Heart left ventricle (tissue), 16 donors: ENCODE measurements around the gene KRTAP5-1. TPM values are rescaled to one million over a fixed set of nuclear protein-coding genes. Genes with fewer than 3 reads are reported as not detected.

Experiments
- ATAC-seq, 4 donors: fragments of 200-7000 bp; cut with Tn5 transposase; one replicate each; pipeline ENCODE4 v1.9.1; 2020 to 2022; ENCODE audit warnings: moderate library complexity in 4 of 4, mild to moderate bottlenecking in 3 of 4, moderate number of reproducible peaks in 1 of 4
- DNase-seq, 5 donors: peaks; one replicate each; pipeline ENCODE4 v3.0.0-alpha.2; 2020
- H3K27ac ChIP-seq, 12 donors: fragments of 200-600 bp; sonication (generic) in 4 of 12; one replicate each; pipeline versions ENCODE4 v1.5.0 to v1.8.0; 2016 to 2022; ENCODE audit warnings: mild to moderate bottlenecking in 2 of 12
- H3K27me3 ChIP-seq, 9 donors: fragments of 200-600 bp; sonication (generic) in 2 of 9; one replicate each; pipeline versions ENCODE4 v1.5.1 to v1.8.0; 2016 to 2022; ENCODE audit warnings: mild to moderate bottlenecking in 3 of 9
- H3K36me3 ChIP-seq, 9 donors: fragments of 200-600 bp; sonication (generic) in 2 of 9; one replicate each; pipeline versions ENCODE4 v1.5.0 to v1.8.0; 2018 to 2022; ENCODE audit warnings: mild to moderate bottlenecking in 2 of 9
- H3K4me1 ChIP-seq, 12 donors: fragments of 200-600 bp; sonication (generic) in 4 of 12; one replicate each; pipeline versions ENCODE4 v1.5.0 to v1.8.0; 2016 to 2022; ENCODE audit warnings: mild to moderate bottlenecking in 3 of 12
- H3K4me3 ChIP-seq, 12 donors: fragments of 200-600 bp; sonication (generic) in 4 of 12; one replicate each; pipeline versions ENCODE4 v1.5.0 to v1.8.0; 2017 to 2022; ENCODE audit warnings: mild to moderate bottlenecking in 9 of 12, moderate library complexity in 4 of 12
- H3K9me3 ChIP-seq, 12 donors: fragments of 200-600 bp; sonication (generic) in 4 of 12; one replicate each; pipeline versions ENCODE4 v1.5.0 to v1.8.0; 2016 to 2022; ENCODE audit warnings: mild to moderate bottlenecking in 1 of 12
- CTCF ChIP-seq, 12 donors: fragments of 200-600 bp; sonication (generic) in 4 of 12; IDR thresholded peaks; one replicate each; pipeline versions ENCODE4 v1.5.0 to v1.8.0; 2018 to 2022; ENCODE audit warnings: antibody characterized with exemption in 12 of 12, mild to moderate bottlenecking in 5 of 12
- POLR2A ChIP-seq, 2 donors: fragments of 450-650 bp; IDR thresholded peaks; one replicate each; pipeline ENCODE4 v1.6.1; 2017; ENCODE audit warnings: antibody characterized with exemption in 2 of 2, mild to moderate bottlenecking in 2 of 2, moderate library complexity in 2 of 2
- WGBS, 4 donors: extraction: QIAGEN DNeasy Blood & Tissue Kit in 2 of 4; methylation state at CpG; one replicate each; pipeline versions ENCODE4 v1.1.5 to v1.1.7; 2013 to 2018; 5-methylcytosine and 5-hydroxymethylcytosine counted together
- intact Hi-C, 10 donors: fragments of 100-400 bp; cut with DNase I; formaldehyde crosslinking; loops; one replicate each; pipeline versions ENCODE4 v1.11.1 to v1.14.2; 2022
- polyA plus RNA-seq, 2 donors: library from polyadenylated mRNA; stranded (reverse); fragments of 200-250 nt; gene quantifications; one replicate each; pipeline ENCODE4 v1.2.3, GENCODE V29; 2013
- total RNA-seq, 9 donors: library from RNA; depleted of rRNA in 2 of 9; stranded (reverse); fragments of >200 nt in 2 of 9; fragmentation: NEBNext Ultra II Directional in 3 of 9; extraction: Animal tissue kit (Norgen Biotek cat#: 25700) in 3 of 9; gene quantifications; one replicate each; pipeline versions ENCODE4 v1.1.0 to v1.2.4, GENCODE V29; 2016 to 2023
- donor health status: ischemic (EF 13 %, LVEDD 7.1; RV severe dilation, severe dysfunction).
- donor health status: healthy with polysubstance abuse.
- donor health status: DM: no; HTN: yes; CAD: no.
- donor health status: DM: no; HTN: no; CAD: no.
- donor health status: ischemic (EF 25% LVEDD 6.9; RV normal size, moderate dysfunction).
- donor health status: ischemic (EF 25% LVEDD 5.7; RV mildly dilated, moderate dysfunction).
- donor health status: healthy.
- donor health status: DM: yes; HTN: yes; CAD: no.
- donor health status: ischemic (EF 35%, LVEDD 5.7; RV mildly dilated, moderate dysfunction).
- donor health status: nonischemic (EF 11% LVEDD 7.7; RV severe dilation, severe dysfunction).
- donor health status: DM: yes; HTN: yes; CAD: no.
- donor health status: PGD.
- donor health status: ischemic (EF 29% LVEDD 5.4; RV normal size, mild dysfunction).
- donor health status: nonischemic (EF 23%, LVEDD 6.1; RV moderate dilation, normal function).

KRTAP5-1 gene
- total and polyA plus RNA-seq, 11 donors, result not detected

DNA sequence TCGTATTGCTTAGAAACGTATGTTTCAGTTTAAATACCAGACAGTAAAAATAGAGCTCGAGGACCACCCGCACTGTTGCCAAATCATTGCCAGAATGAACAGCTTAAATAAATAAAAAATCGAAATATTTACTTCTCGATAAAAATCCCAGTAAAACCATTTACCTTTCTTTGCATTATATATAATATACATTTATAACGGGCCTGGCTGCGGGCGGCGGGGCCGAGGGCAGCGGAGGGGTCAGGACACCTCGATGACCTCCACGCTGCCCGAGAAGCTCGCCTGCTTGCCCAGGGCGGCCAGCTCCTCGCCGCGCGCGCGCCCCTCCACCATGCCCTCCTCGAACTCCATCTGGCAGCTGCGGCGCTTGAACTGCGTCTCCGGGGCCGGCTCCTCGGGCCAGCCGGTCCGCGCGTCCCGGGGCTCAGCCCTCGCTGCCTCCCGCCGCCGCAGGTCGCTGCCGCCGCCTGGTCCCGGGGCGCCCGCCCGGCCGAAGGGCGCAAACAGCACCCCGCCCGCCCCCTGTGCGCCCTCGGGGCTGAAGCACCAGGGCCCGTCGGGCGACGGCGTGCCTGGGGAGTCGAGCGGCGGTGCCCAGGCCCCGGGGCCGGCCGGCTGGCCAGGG is 28.7 kb downstream of the KRTAP5-1 start:
- intact Hi-C loops, result no loop called here
- WGBS, 4 donors, result 81 to 91% (median 84%) methylated on average over 31 to 63 of the region's 63 CpGs

DNA sequence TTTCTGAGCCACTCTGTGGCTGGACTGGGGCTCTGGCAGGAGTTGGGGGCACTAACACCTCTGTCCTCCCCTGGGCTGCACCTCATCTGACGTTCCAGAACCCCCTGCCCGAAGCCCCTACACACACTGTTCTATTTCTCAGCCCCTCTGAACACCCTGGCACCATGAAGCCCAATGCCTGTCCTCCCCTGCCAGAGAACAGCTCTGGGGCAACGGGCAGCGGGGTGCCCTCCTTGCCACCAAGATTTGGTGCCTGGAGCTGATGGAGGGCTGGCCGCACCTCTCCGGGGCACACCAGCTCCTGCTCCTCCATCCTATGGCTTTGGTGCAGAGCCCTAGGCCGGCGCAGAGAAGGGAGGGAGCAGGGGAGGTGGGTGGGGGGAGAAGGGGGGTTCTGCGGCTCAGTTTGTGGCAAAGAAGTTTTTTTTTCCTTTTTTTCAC is 29.4 kb downstream of the KRTAP5-1 start:
- H3K4me3 ChIP-seq, result no peak overlapping the region
- H3K27ac ChIP-seq, result no peak overlapping the region
- ATAC-seq (no peak), DNase-seq (peak in 2 of 5 donors; percentile 7 to 18)
- H3K27me3 ChIP-seq, result no peaks in the 10 kb centered on the region
- no peak for TF ChIP-seq CTCF (IDR thresholded peaks at IDR 0.05)
- no peak for TF ChIP-seq POLR2A (IDR thresholded peaks at IDR 0.05)
- intact Hi-C loops, result no loop called here
- H3K36me3 ChIP-seq, result peaks cover 0 to 26% (median 20%) of the 10 kb centered on the region in 9 donors
- 90 to 97% (median 93%) methylated on average over 9 of the region's 9 CpGs for WGBS, 4 donors
- H3K9me3 ChIP-seq, result no peaks in the 10 kb centered on the region
- peaks cover 4 to 72% (median 35%) of the 10 kb centered on the region in 12 donors for H3K4me1 ChIP-seq

More for the DNA sequence above, 28.7 kb downstream of the KRTAP5-1 start:
- H3K27ac ChIP-seq, result no peak overlapping the region
- H3K36me3 ChIP-seq, result peaks cover 0 to 33% (median 26%) of the 10 kb centered on the region in 9 donors
- no peaks in the 10 kb centered on the region for H3K9me3 ChIP-seq
- DNase-seq (peak in 2 of 5 donors; percentile 10 to 21), ATAC-seq (no peak)
- H3K4me3 ChIP-seq, result no peak overlapping the region
- peaks cover 4 to 72% (median 35%) of the 10 kb centered on the region in 12 donors for H3K4me1 ChIP-seq
- H3K27me3 ChIP-seq, result no peaks in the 10 kb centered on the region
- TF ChIP-seq CTCF (IDR thresholded peaks at IDR 0.05) (no peak), POLR2A (IDR thresholded peaks at IDR 0.05) (no peak)

GRCh38 chr11:1554981-1555712 is 29.9 kb downstream of the KRTAP5-1 start:
- DNase-seq, result peak in 3 of 5 donors; percentile 21 to 51 (median 28)
- intact Hi-C loops, result no loop called here
- no peak overlapping the region for H3K4me3 ChIP-seq
- peaks cover 4 to 66% (median 33%) of the 10 kb centered on the region in 12 donors for H3K4me1 ChIP-seq
- 74 to 85% (median 82%) methylated on average over 11 to 13 of the region's 13 CpGs for WGBS, 4 donors
- TF ChIP-seq CTCF (IDR thresholded peaks at IDR 0.05), result no peak
- no peak for TF ChIP-seq POLR2A (IDR thresholded peaks at IDR 0.05)
- no peaks in the 10 kb centered on the region for H3K27me3 ChIP-seq
- peaks cover 0 to 20% (median 17%) of the 10 kb centered on the region in 9 donors for H3K36me3 ChIP-seq
- ATAC-seq, result no peak
- H3K27ac ChIP-seq, result no peak overlapping the region
- H3K9me3 ChIP-seq, result no peaks in the 10 kb centered on the region
